HepG2 (cell line): ENCODE results near the gene NUBP1. TPM values are rescaled to one million over a fixed set of nuclear protein-coding genes. Genes with fewer than 3 reads are reported as not detected.

Source experiments
- FOXK2 ChIP-seq: fragments of 450-650 bp; IDR thresholded peaks from 2 replicates; pipeline ENCODE4 v1.6.1; 2016
- FOXP1 ChIP-seq, 2 experiments: fragments of 450-650 bp in 1 of 2; IDR thresholded peaks; 2 replicates each; pipeline ENCODE4 v1.6.1; 2017 to 2018; ENCODE audit warnings: antibody characterized with exemption in 1 of 2
- HMG20A ChIP-seq: IDR thresholded peaks from 2 replicates; pipeline ENCODE4 v1.6.1; 2016; ENCODE audit warnings: borderline replicate concordance
- KDM4B ChIP-seq: sonication (generic); formaldehyde crosslinking; IDR thresholded peaks from 2 replicates; pipeline ENCODE4 v1.4.0; 2020; ENCODE audit warnings: missing genetic modification reagents
- LCORL ChIP-seq, 2 experiments: fragments of 450-650 bp in 1 of 2; sonication (generic) in 1 of 2; formaldehyde crosslinking in 1 of 2; IDR thresholded peaks; 2 replicates each; pipeline versions ENCODE4 v1.5.0 to v1.6.1; 2017 to 2020; ENCODE audit warnings: antibody characterized with exemption in 1 of 2, missing genetic modification reagents in 1 of 2
- MEIS1 ChIP-seq: sonication (generic); formaldehyde crosslinking; IDR thresholded peaks from 2 replicates; pipeline ENCODE4 v1.9.0; 2021; ENCODE audit warnings: mild to moderate bottlenecking, missing genetic modification reagents, moderate library complexity, borderline replicate concordance
- MEIS2 ChIP-seq: sonication (generic); formaldehyde crosslinking; IDR thresholded peaks from 2 replicates; pipeline ENCODE4 v1.9.0; 2021; ENCODE audit warnings: mild to moderate bottlenecking, missing genetic modification reagents
- MTA1 ChIP-seq: sonication (generic); formaldehyde crosslinking; IDR thresholded peaks from 2 replicates; pipeline ENCODE4 v1.4.0; 2020; ENCODE audit warnings: missing genetic modification reagents, mild to moderate bottlenecking, borderline replicate concordance
- MXD4 ChIP-seq: IDR thresholded peaks from 2 replicates; pipeline ENCODE4 v1.6.1; 2016; ENCODE audit warnings: mild to moderate bottlenecking, missing biosample characterization, missing genetic modification reagents
- NBN ChIP-seq: fragments of 450-650 bp; conservative IDR thresholded peaks from 2 replicates; pipeline ENCODE4 v1.6.1; 2017
- PLRG1 ChIP-seq: fragments of 450-650 bp; conservative IDR thresholded peaks from 2 replicates; pipeline ENCODE4 v1.6.1; 2016
- RAD51 ChIP-seq: fragments of 450-650 bp; IDR thresholded peaks from 2 replicates; pipeline ENCODE4 v1.6.1; 2016; ENCODE audit warnings: borderline replicate concordance
- SOX5 ChIP-seq: IDR thresholded peaks from 2 replicates; pipeline ENCODE4 v1.6.1; 2016; ENCODE audit warnings: borderline replicate concordance
- THAP11 ChIP-seq: IDR thresholded peaks from 2 replicates; pipeline ENCODE4 v1.6.1; 2016; ENCODE audit warnings: missing biosample characterization, missing genetic modification reagents
- TRIM22 ChIP-seq: fragments of 450-650 bp; IDR thresholded peaks from 2 replicates; pipeline ENCODE4 v1.6.1; 2017
- ZBTB7A ChIP-seq: sonication (generic); formaldehyde crosslinking; IDR thresholded peaks from 2 replicates; pipeline ENCODE4 v1.8.0; 2022; ENCODE audit warnings: mild to moderate bottlenecking, missing genetic modification reagents
- ZMAT3 ChIP-seq: sonication (generic); formaldehyde crosslinking; conservative IDR thresholded peaks from 2 replicates; pipeline ENCODE4 v1.7.0; 2021; ENCODE audit warnings: missing genetic modification reagents
- ZNF275 ChIP-seq: sonication (generic); formaldehyde crosslinking; IDR thresholded peaks from 2 replicates; pipeline ENCODE4 v1.8.0; 2022; ENCODE audit warnings: missing genetic modification reagents, mild to moderate bottlenecking, inconsistent platforms, borderline replicate concordance
- ZNF350 ChIP-seq: sonication (generic); formaldehyde crosslinking; IDR thresholded peaks from 2 replicates; pipeline ENCODE4 v1.4.0; 2020; ENCODE audit warnings: mild to moderate bottlenecking, low read depth, missing genetic modification reagents, borderline replicate concordance
- ZNF468 ChIP-seq: sonication (generic); formaldehyde crosslinking; IDR thresholded peaks from 2 replicates; pipeline ENCODE4 v1.8.0; 2022; ENCODE audit warnings: mild to moderate bottlenecking, moderate library complexity, missing genetic modification reagents
- ZNF605 ChIP-seq: sonication (generic); formaldehyde crosslinking; IDR thresholded peaks from 2 replicates; pipeline ENCODE4 v1.8.0; 2022; ENCODE audit warnings: mild to moderate bottlenecking, missing genetic modification reagents
- ZNF607 ChIP-seq: sonication (generic); formaldehyde crosslinking; IDR thresholded peaks from 2 replicates; pipeline ENCODE4 v1.5.1; 2020; ENCODE audit warnings: missing genetic modification reagents, mild to moderate bottlenecking, borderline replicate concordance
- polyA plus RNA-seq, 8 experiments: library from polyadenylated mRNA; depleted of rRNA in 3 of 8; stranded (reverse) in 7 of 8; unstranded in 1 of 8; fragments of >200 nt; fragmentation: Illumina TruSeq in 4 of 8; extraction: Trizol in 4 of 8; gene quantifications; 2 replicates each; pipeline versions ENCODE4 v1.2.1 to v1.2.3, GENCODE V29; 2011 to 2016; ENCODE audit warnings: low read depth in 4 of 8, missing spikeins in 1 of 8, mixed read lengths in 1 of 8; ENCODE audit not compliant: insufficient read depth in 1 of 8
- total RNA-seq, 5 experiments: library from RNA; depleted of rRNA; stranded (reverse); fragments of >200 nt; fragmentation: Illumina TruSeq; extraction: Trizol; gene quantifications; 2 replicates each; pipeline ENCODE4 v1.2.3, GENCODE V29; 2016; ENCODE audit warnings: low read depth in 1 of 5
- TF ChIP-seq, protein P1 (sequence below): sonication (generic); formaldehyde crosslinking; IDR thresholded peaks from 2 replicates; pipeline ENCODE4 v1.4.0; 2020; ENCODE audit warnings: mild to moderate bottlenecking, missing genetic modification reagents
- TF ChIP-seq, protein P2 (sequence below): sonication (generic); formaldehyde crosslinking; IDR thresholded peaks from 2 replicates; pipeline ENCODE4 v1.4.0; 2020; ENCODE audit warnings: missing genetic modification reagents

Gene NUBP1
- total and polyA plus RNA-seq, 2 of the 13 experiments (the other 11 are each of a cell fraction or from before 2014, with no cell fraction given), result 53.5 to 70.4 TPM

- TF ChIP-seq, protein P1, sequence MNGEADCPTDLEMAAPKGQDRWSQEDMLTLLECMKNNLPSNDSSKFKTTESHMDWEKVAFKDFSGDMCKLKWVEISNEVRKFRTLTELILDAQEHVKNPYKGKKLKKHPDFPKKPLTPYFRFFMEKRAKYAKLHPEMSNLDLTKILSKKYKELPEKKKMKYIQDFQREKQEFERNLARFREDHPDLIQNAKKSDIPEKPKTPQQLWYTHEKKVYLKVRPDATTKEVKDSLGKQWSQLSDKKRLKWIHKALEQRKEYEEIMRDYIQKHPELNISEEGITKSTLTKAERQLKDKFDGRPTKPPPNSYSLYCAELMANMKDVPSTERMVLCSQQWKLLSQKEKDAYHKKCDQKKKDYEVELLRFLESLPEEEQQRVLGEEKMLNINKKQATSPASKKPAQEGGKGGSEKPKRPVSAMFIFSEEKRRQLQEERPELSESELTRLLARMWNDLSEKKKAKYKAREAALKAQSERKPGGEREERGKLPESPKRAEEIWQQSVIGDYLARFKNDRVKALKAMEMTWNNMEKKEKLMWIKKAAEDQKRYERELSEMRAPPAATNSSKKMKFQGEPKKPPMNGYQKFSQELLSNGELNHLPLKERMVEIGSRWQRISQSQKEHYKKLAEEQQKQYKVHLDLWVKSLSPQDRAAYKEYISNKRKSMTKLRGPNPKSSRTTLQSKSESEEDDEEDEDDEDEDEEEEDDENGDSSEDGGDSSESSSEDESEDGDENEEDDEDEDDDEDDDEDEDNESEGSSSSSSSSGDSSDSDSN, result no peak
- peak; percentile 51; the same call in 1 of the 2 replicates for TF ChIP-seq ZBTB7A
- TF ChIP-seq ZNF468 (CRISPR knock-in tag), result no peak
- no peak for TF ChIP-seq ZNF275 (CRISPR knock-in tag)
- TF ChIP-seq SOX5 (CRISPR knock-in tag), result no peak
- TF ChIP-seq MEIS2 (CRISPR knock-in tag), result no peak
- TF ChIP-seq ZNF605 (CRISPR knock-in tag), result peak; percentile 37; the same call in 1 of the 2 replicates
- TF ChIP-seq KDM4B (CRISPR knock-in tag), result no peak
- no peak for TF ChIP-seq ZNF350 (CRISPR knock-in tag)
- TF ChIP-seq, protein P2, sequence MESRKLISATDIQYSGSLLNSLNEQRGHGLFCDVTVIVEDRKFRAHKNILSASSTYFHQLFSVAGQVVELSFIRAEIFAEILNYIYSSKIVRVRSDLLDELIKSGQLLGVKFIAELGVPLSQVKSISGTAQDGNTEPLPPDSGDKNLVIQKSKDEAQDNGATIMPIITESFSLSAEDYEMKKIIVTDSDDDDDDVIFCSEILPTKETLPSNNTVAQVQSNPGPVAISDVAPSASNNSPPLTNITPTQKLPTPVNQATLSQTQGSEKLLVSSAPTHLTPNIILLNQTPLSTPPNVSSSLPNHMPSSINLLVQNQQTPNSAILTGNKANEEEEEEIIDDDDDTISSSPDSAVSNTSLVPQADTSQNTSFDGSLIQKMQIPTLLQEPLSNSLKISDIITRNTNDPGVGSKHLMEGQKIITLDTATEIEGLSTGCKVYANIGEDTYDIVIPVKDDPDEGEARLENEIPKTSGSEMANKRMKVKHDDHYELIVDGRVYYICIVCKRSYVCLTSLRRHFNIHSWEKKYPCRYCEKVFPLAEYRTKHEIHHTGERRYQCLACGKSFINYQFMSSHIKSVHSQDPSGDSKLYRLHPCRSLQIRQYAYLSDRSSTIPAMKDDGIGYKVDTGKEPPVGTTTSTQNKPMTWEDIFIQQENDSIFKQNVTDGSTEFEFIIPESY (CRISPR knock-in tag), result no peak
- TF ChIP-seq ZMAT3 (CRISPR knock-in tag), result no peak
- TF ChIP-seq MEIS1, result no peak
- TF ChIP-seq FOXK2, result peak; percentile 38; the same call in 1 of the 2 replicates
- no peak for TF ChIP-seq THAP11 (CRISPR knock-in tag)
- no peak for TF ChIP-seq MXD4 (CRISPR knock-in tag)
- peak; percentile 81 for TF ChIP-seq LCORL (IDR thresholded peaks at IDR 0.05)
- TF ChIP-seq LCORL (CRISPR knock-in tag; IDR thresholded peaks at IDR 0.05), result no peak
- TF ChIP-seq NBN, result 0 out of 2 replicates have a peak, but pooled peaks have one; percentile 39
- TF ChIP-seq MTA1 (CRISPR knock-in tag), result no peak
- peak; percentile 85; the same call in 1 of the 2 replicates for TF ChIP-seq PLRG1
- TF ChIP-seq ZNF607 (CRISPR knock-in tag), result no peak
- TF ChIP-seq HMG20A (CRISPR knock-in tag), result no peak
- 0 out of 2 replicates have a peak, but pooled peaks have one; percentile 17 for TF ChIP-seq RAD51
- TF ChIP-seq TRIM22, result peak; percentile 71; the same call in 1 of the 2 replicates
- peak; percentile 69; the same call in 1 of the 2 replicates for TF ChIP-seq FOXP1 (IDR thresholded peaks at IDR 0.05)
- TF ChIP-seq FOXP1 (CRISPR knock-in tag; IDR thresholded peaks at IDR 0.05), result no peak
These were observed 14.3 kb upstream of the NUBP1 start (continued) for GRCh38 chr16:10729104-10730048.
